HG03432 (cell line): ENCODE results near the gene ITIH1.

Experiments
- ATAC-seq: cut with Tn5 transposase; IDR thresholded peaks from one replicate; pipeline ENCODE4 v1.9.1; 2021; ENCODE audit warnings: mild to moderate bottlenecking, moderate library complexity; ENCODE audit not compliant: unreplicated experiment

Gene ITIH1

GRCh38 chr3:52790337-52790736 is 12.9 kb downstream of the ITIH1 start:
- ATAC-seq: no peak

GRCh38 chr3:52790741-52791140 is 13.3 kb downstream of the ITIH1 start:
- no peak for ATAC-seq

GRCh38 chr3:52791366-52791765 is 14.0 kb downstream of the ITIH1 start:
- no peak for ATAC-seq

GRCh38 chr3:52791928-52792327 is 14.5 kb downstream of the ITIH1 start:
- no peak for ATAC-seq

- ATAC-seq: no peak
Observed at GRCh38 chr3:52792413-52792812, 15.0 kb downstream of the ITIH1 start.

- no peak for ATAC-seq
Observed at GRCh38 chr3:52792961-52793695, 15.7 kb downstream of the ITIH1 start.

- no peak for ATAC-seq
Observed at GRCh38 chr3:52793702-52794611, 16.6 kb downstream of the ITIH1 start.

GRCh38 chr3:52794612-52795099 is 17.3 kb downstream of the ITIH1 start, which contains the start of gene ITIH3:
Gene ITIH3 (plus strand): TSS chr3:52794796. CDS start chr3:52794804, 8 bp downstream.
- ATAC-seq: no peak

- ATAC-seq: no peak
Observed at GRCh38 chr3:52795298-52795900, 18.0 kb downstream of the ITIH1 start.

GRCh38 chr3:52796411-52796810 is 19.0 kb downstream of the ITIH1 start:
- ATAC-seq: no peak

GRCh38 chr3:52798376-52798977 is 21.1 kb downstream of the ITIH1 start:
- no peak for ATAC-seq

GRCh38 chr3:52798978-52799476 is 21.6 kb downstream of the ITIH1 start:
- ATAC-seq: no peak

- no peak for ATAC-seq
Observed at GRCh38 chr3:52800079-52800478, 22.7 kb downstream of the ITIH1 start.

- no peak for ATAC-seq
Observed at GRCh38 chr3:52801839-52802238, 24.4 kb downstream of the ITIH1 start.

- ATAC-seq: no peak
Observed at GRCh38 chr3:52805270-52806039, 28.1 kb downstream of the ITIH1 start.

GRCh38 chr3:52809149-52809548 is 31.8 kb downstream of the ITIH1 start:
- no peak for ATAC-seq

- ATAC-seq: no peak
Observed at GRCh38 chr3:52809662-52810377, 32.4 kb downstream of the ITIH1 start.

- no peak for ATAC-seq
Observed at GRCh38 chr3:52810923-52811322, 33.5 kb downstream of the ITIH1 start.

- no peak for ATAC-seq
Observed at GRCh38 chr3:52811452-52812011, 34.1 kb downstream of the ITIH1 start.
